Left lobe of liver (tissue), 2 donors: ENCODE data around the gene SPDYE1. TPM values are rescaled to one million over a fixed set of nuclear protein-coding genes. Genes with fewer than 3 reads are reported as not detected.
"Not testable (repeated sequence)": the region's sequence is repeated elsewhere in the genome, so short reads cannot be mapped to it uniquely, and the experiment has no call there.

Source experiments
- ATAC-seq: fragments of 200-7000 bp; cut with Tn5 transposase; one replicate; pipeline ENCODE4 v1.9.1; 2020; ENCODE audit warnings: mild to moderate bottlenecking, moderate library complexity
- DNase-seq: peaks from one replicate; pipeline ENCODE4 v3.0.0-alpha.2; 2020; ENCODE audit warnings: low spot score
- total RNA-seq: library from RNA; stranded (reverse); gene quantifications from one replicate; pipeline ENCODE4 v1.2.1, GENCODE V29; 2021
- donor health status: DM: no; HTN: no; CAD: no; lungs with moderate emphysema.
- donor health status: DM: no; HTN: yes; CAD: no.

The SPDYE1 gene
- total RNA-seq, 1 donor from 2014 or later, result not detected

GRCh38 chr7:43990829-43991228, 6.9 kb upstream of the SPDYE1 start:
- not testable (repeated sequence) for ATAC-seq, DNase-seq

- not testable (repeated sequence) for ATAC-seq
These were observed 4.8 kb upstream of the SPDYE1 start for GRCh38 chr7:43992896-43993295.

GRCh38 chr7:43994681-43995080, 3.0 kb upstream of the SPDYE1 start:
- ATAC-seq, DNase-seq: not testable (repeated sequence)

More at GRCh38 chr7:43992896-43993295, 4.8 kb upstream of the SPDYE1 start:
- not testable (repeated sequence) for DNase-seq

- ATAC-seq, DNase-seq: not testable (repeated sequence)
These were observed 14.4 kb downstream of the SPDYE1 start for GRCh38 chr7:44012081-44012480.

- ATAC-seq, result peak; percentile 20
- DNase-seq, result not testable (repeated sequence)
These were observed 17.4 kb downstream of the SPDYE1 start for GRCh38 chr7:44015090-44015489.

- DNase-seq (peak; percentile 99), ATAC-seq (peak; percentile 94)
These were observed 21.4 kb downstream of the SPDYE1 start for GRCh38 chr7:44018857-44019807.

- ATAC-seq, DNase-seq: not testable (repeated sequence)
These were observed 22.1 kb downstream of the SPDYE1 start for GRCh38 chr7:44019825-44020224.

- not testable (repeated sequence) for DNase-seq
- ATAC-seq, result peak; percentile 63
These were observed 24.4 kb downstream of the SPDYE1 start for GRCh38 chr7:44022069-44022468.

GRCh38 chr7:44022796-44023467, 25.2 kb downstream of the SPDYE1 start:
- not testable (repeated sequence) for DNase-seq, ATAC-seq

- not testable (repeated sequence) for ATAC-seq, DNase-seq
These were observed 31.7 kb downstream of the SPDYE1 start for GRCh38 chr7:44029433-44029832.

GRCh38 chr7:44030029-44030428, 32.3 kb downstream of the SPDYE1 start:
- not testable (repeated sequence) for ATAC-seq, DNase-seq

- DNase-seq, ATAC-seq: not testable (repeated sequence)
These were observed 33.6 kb downstream of the SPDYE1 start for GRCh38 chr7:44031319-44031718.

GRCh38 chr7:44032031-44032430, 34.3 kb downstream of the SPDYE1 start:
- not testable (repeated sequence) for ATAC-seq

GRCh38 chr7:44033971-44034844, 36.5 kb downstream of the SPDYE1 start:
- not testable (repeated sequence) for DNase-seq, ATAC-seq

More at GRCh38 chr7:44032031-44032430, 34.3 kb downstream of the SPDYE1 start:
- DNase-seq, result not testable (repeated sequence)

GRCh38 chr7:44036364-44036763, 38.7 kb downstream of the SPDYE1 start:
- ATAC-seq, result peak; percentile 2
- not testable (repeated sequence) for DNase-seq

- not testable (repeated sequence) for DNase-seq, ATAC-seq
These were observed 40.3 kb downstream of the SPDYE1 start for GRCh38 chr7:44037951-44038350.

- DNase-seq, ATAC-seq: not testable (repeated sequence)
These were observed 40.9 kb downstream of the SPDYE1 start for GRCh38 chr7:44038553-44038952.

- peak; percentile 96 for DNase-seq
- ATAC-seq, result peak; percentile 88
These were observed 41.4 kb downstream of the SPDYE1 start for GRCh38 chr7:44038961-44039558.

- not testable (repeated sequence) for ATAC-seq, DNase-seq
These were observed 42.2 kb downstream of the SPDYE1 start for GRCh38 chr7:44039800-44040492.
